GM19395 (cell line): ENCODE data around the gene BRD3.

ENCODE experiments used
- ATAC-seq: cut with Tn5 transposase; IDR thresholded peaks from one replicate; pipeline ENCODE4 v1.9.1; 2021; ENCODE audit warnings: mild to moderate bottlenecking, moderate library complexity; ENCODE audit not compliant: unreplicated experiment

Gene BRD3

GRCh38 chr9:134066913-134067851, 644 bp downstream of the BRD3 start:
- no peak for ATAC-seq

- no peak for ATAC-seq
Measured at GRCh38 chr9:134066526-134066912, 1.3 kb downstream of the BRD3 start.

- no peak for ATAC-seq
Measured at GRCh38 chr9:134065612-134066419, 2.0 kb downstream of the BRD3 start.

- ATAC-seq = no peak
Measured at GRCh38 chr9:134064711-134065110, 3.1 kb downstream of the BRD3 start.

GRCh38 chr9:134063571-134064450, 4.0 kb downstream of the BRD3 start:
- ATAC-seq = no peak

GRCh38 chr9:134063088-134063570, 4.7 kb downstream of the BRD3 start:
- no peak for ATAC-seq

GRCh38 chr9:134062461-134063087, 5.3 kb downstream of the BRD3 start:
- ATAC-seq = no peak

- ATAC-seq = no peak
Measured at GRCh38 chr9:134061688-134062371, 6.0 kb downstream of the BRD3 start.

GRCh38 chr9:134061019-134061687, 6.7 kb downstream of the BRD3 start:
- no peak for ATAC-seq

GRCh38 chr9:134060546-134060945, 7.3 kb downstream of the BRD3 start:
- no peak for ATAC-seq

GRCh38 chr9:134059661-134060395, 8.0 kb downstream of the BRD3 start:
- peak; percentile 88 for ATAC-seq

- ATAC-seq = no peak
Measured at GRCh38 chr9:134059188-134059641, 8.6 kb downstream of the BRD3 start.

- no peak for ATAC-seq
Measured at GRCh38 chr9:134058716-134059115, 9.1 kb downstream of the BRD3 start.

GRCh38 chr9:134057751-134058701, 9.8 kb downstream of the BRD3 start:
- ATAC-seq = no peak

- ATAC-seq = no peak
Measured at GRCh38 chr9:134057307-134057657, 10.5 kb downstream of the BRD3 start.

- ATAC-seq = no peak
Measured at GRCh38 chr9:134056483-134057306, 11.1 kb downstream of the BRD3 start.
